OCI-LY3 (cell line): ENCODE results near the gene ESR1.

Experiments used
- EZH2phosphoT487 ChIP-seq: fragments of 200-600 bp; shearing (Covaris generic); IDR thresholded peaks from 2 replicates; pipeline ENCODE4 v1.6.1; 2018; ENCODE audit warnings: antibody characterized with exemption, mixed run types, low read depth
- TF ChIP-seq, protein P1 (sequence below): fragments of 200-600, 300-600 bp; sonication (generic); IDR thresholded peaks from 2 replicates; pipeline ENCODE4 v1.5.1; 2014; ENCODE audit warnings: antibody characterized with exemption, low read length, low read depth

DNA sequence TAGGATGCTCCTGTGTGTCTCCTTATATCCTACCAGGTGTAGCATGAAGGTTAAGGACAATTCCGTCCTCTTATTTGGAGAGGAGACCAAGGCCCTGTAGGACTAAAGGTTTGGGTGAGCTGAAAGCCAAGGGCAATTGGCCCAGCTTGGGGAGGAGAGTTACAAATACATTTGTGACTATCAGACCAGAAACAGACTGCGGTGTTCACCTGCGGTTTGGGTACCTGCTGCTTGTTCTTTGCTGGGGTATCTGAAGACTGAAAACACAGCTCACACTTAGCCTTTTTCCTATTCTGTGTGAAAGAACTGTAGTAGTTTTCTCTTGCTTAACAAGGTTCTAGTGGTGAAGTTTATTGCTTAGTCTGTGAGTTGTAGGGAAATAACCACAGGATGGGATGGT lies 55.0 kb downstream of the ESR1 start:
- TF ChIP-seq, protein P1, sequence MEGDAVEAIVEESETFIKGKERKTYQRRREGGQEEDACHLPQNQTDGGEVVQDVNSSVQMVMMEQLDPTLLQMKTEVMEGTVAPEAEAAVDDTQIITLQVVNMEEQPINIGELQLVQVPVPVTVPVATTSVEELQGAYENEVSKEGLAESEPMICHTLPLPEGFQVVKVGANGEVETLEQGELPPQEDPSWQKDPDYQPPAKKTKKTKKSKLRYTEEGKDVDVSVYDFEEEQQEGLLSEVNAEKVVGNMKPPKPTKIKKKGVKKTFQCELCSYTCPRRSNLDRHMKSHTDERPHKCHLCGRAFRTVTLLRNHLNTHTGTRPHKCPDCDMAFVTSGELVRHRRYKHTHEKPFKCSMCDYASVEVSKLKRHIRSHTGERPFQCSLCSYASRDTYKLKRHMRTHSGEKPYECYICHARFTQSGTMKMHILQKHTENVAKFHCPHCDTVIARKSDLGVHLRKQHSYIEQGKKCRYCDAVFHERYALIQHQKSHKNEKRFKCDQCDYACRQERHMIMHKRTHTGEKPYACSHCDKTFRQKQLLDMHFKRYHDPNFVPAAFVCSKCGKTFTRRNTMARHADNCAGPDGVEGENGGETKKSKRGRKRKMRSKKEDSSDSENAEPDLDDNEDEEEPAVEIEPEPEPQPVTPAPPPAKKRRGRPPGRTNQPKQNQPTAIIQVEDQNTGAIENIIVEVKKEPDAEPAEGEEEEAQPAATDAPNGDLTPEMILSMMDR, result no peak
- no peak for TF ChIP-seq EZH2phosphoT487
